Ishikawa (cell line): ENCODE results near the gene EDN1.

Experiments
- CEBPB ChIP-seq: IDR thresholded peaks from 2 replicates; pipeline ENCODE4 v1.6.1; 2012
- CREB1 ChIP-seq: IDR thresholded peaks from 2 replicates; pipeline ENCODE4 v1.6.1; 2012; ENCODE audit warnings: low read depth
- EGR1 ChIP-seq: IDR thresholded peaks from 2 replicates; pipeline ENCODE4 v1.6.1; 2012
- EP300 ChIP-seq: IDR thresholded peaks from 2 replicates; pipeline ENCODE4 v1.6.1; 2012; ENCODE audit warnings: borderline replicate concordance
- FOXM1 ChIP-seq: IDR thresholded peaks from 2 replicates; pipeline ENCODE4 v1.6.1; 2012; ENCODE audit warnings: low read depth, borderline replicate concordance
- NFIC ChIP-seq: IDR thresholded peaks from 2 replicates; pipeline ENCODE4 v1.6.1; 2012
- RAD21 ChIP-seq: IDR thresholded peaks from 2 replicates; pipeline ENCODE4 v1.6.1; 2012; ENCODE audit warnings: low read depth
- TAF1 ChIP-seq: IDR thresholded peaks from 2 replicates; pipeline ENCODE4 v1.6.1; 2012; ENCODE audit warnings: low read depth, mild to moderate bottlenecking
- TCF12 ChIP-seq: IDR thresholded peaks from 2 replicates; pipeline ENCODE4 v1.6.1; 2012; ENCODE audit warnings: low read depth
- TEAD4 ChIP-seq: IDR thresholded peaks from 2 replicates; pipeline ENCODE4 v1.6.1; 2012
- USF1 ChIP-seq: IDR thresholded peaks from 2 replicates; pipeline ENCODE4 v1.6.1; 2012
- YY1 ChIP-seq: IDR thresholded peaks from 2 replicates; pipeline ENCODE4 v1.6.1; 2012; ENCODE audit warnings: low read depth
- ZBTB7A ChIP-seq: IDR thresholded peaks from 2 replicates; pipeline ENCODE4 v1.6.1; 2012; ENCODE audit warnings: low read depth
- TF ChIP-seq, protein P1 (sequence below): IDR thresholded peaks from 2 replicates; pipeline ENCODE4 v1.6.1; 2012
- TF ChIP-seq, protein P2 (sequence below): IDR thresholded peaks from 2 replicates; pipeline ENCODE4 v1.6.1; 2012; ENCODE audit warnings: low read depth, mild to moderate bottlenecking

EDN1 gene

DNA sequence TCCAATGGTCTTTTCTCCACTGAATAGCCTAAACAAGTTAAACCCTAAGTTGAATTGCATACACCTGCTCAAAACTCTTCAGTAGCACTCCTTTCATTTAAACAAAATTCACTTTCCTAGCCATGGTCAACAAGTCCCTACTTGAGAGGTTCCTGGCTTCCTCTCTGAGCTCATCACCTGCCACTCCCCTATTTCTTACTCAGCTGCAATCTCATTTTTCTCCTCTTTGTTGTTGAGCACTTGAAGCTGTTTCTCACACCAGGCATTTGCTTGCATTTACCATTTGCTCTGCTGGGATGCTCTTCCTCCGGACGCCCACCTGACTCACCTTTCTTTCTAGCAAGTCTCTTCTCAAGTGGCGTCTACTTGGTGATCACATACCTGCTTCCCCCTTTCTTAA is 38.5 kb downstream of the EDN1 start:
- no peak for TF ChIP-seq TCF12
- TF ChIP-seq USF1, result no peak
- no peak for TF ChIP-seq ZBTB7A
- no peak for TF ChIP-seq YY1
- TF ChIP-seq NFIC, result no peak

DNA sequence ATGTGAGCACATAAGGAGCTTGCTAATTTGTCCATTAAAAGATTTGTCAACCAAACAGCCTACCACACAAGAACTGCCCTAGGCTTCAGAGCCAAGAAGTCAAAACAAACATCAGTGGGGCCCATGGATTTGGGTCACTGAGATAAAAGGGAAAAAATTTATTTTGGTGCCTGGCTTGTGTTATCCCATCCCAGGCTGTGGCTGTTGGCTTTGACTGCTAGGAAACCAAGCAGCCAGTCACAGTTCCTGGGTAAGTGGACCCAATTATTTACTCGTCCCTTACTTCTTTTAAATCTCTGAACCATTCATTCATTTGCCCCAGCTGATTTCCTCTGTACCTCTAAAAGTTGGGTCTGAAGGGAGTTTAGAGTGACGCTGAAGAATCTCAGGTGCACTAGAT is 41.3 kb downstream of the EDN1 start:
- TF ChIP-seq TAF1, result no peak
- TF ChIP-seq CEBPB, result no peak
- no peak for TF ChIP-seq TEAD4
- TF ChIP-seq EGR1, result no peak
- TF ChIP-seq NFIC, result no peak
- TF ChIP-seq ZBTB7A, result no peak
- TF ChIP-seq USF1, result no peak
- TF ChIP-seq, protein P1, sequence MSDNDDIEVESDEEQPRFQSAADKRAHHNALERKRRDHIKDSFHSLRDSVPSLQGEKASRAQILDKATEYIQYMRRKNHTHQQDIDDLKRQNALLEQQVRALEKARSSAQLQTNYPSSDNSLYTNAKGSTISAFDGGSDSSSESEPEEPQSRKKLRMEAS, result no peak
- no peak for TF ChIP-seq YY1
- TF ChIP-seq, protein P2, sequence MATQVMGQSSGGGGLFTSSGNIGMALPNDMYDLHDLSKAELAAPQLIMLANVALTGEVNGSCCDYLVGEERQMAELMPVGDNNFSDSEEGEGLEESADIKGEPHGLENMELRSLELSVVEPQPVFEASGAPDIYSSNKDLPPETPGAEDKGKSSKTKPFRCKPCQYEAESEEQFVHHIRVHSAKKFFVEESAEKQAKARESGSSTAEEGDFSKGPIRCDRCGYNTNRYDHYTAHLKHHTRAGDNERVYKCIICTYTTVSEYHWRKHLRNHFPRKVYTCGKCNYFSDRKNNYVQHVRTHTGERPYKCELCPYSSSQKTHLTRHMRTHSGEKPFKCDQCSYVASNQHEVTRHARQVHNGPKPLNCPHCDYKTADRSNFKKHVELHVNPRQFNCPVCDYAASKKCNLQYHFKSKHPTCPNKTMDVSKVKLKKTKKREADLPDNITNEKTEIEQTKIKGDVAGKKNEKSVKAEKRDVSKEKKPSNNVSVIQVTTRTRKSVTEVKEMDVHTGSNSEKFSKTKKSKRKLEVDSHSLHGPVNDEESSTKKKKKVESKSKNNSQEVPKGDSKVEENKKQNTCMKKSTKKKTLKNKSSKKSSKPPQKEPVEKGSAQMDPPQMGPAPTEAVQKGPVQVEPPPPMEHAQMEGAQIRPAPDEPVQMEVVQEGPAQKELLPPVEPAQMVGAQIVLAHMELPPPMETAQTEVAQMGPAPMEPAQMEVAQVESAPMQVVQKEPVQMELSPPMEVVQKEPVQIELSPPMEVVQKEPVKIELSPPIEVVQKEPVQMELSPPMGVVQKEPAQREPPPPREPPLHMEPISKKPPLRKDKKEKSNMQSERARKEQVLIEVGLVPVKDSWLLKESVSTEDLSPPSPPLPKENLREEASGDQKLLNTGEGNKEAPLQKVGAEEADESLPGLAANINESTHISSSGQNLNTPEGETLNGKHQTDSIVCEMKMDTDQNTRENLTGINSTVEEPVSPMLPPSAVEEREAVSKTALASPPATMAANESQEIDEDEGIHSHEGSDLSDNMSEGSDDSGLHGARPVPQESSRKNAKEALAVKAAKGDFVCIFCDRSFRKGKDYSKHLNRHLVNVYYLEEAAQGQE, result no peak
- no peak for TF ChIP-seq CREB1

GRCh38 chr6:12331951-12332749 is 42.0 kb downstream of the EDN1 start:
- TF ChIP-seq, protein P2, result no peak
- TF ChIP-seq, protein P1, result no peak
- TF ChIP-seq TEAD4, result no peak
- TF ChIP-seq EGR1, result no peak
- TF ChIP-seq ZBTB7A, result no peak
- no peak for TF ChIP-seq RAD21
- TF ChIP-seq FOXM1, result no peak
- no peak for TF ChIP-seq EP300
- no peak for TF ChIP-seq NFIC
- no peak for TF ChIP-seq TAF1
- TF ChIP-seq TCF12, result no peak

DNA sequence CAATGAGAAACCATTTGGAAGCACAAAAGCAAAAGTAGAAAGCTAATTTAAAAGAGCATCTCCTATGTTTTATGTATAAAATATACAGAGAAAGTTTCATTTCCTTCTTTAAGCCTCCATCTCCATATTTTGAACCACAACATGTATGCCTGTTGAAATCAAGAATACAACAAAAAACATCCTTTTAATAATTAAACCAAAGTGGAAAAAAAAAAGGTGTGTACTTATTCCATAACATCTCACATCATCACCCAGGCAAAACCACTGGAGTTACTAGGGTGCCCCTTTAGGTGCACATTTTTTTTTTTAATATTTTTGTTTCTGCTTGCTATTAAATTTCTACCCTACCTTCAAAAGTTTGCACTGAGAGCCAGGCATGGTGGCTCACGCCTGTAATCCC is 43.0 kb downstream of the EDN1 start:
- TF ChIP-seq TCF12 (no peak), EGR1 (no peak), RAD21 (no peak), YY1 (no peak), ZBTB7A (no peak), TAF1 (no peak), FOXM1 (no peak), CREB1 (no peak), EP300 (no peak), NFIC (no peak), USF1 (no peak), CEBPB (no peak), TEAD4 (no peak)
- TF ChIP-seq, protein P2, result no peak
- TF ChIP-seq, protein P1, result no peak
